Stimulated activated CD8-positive, alpha-beta memory T cell treated with anti-CD3 and anti-CD28 coated beads, Interleukin-7, amount 100 ng/mL, for 1 hour (primary cell): Measurements from ENCODE around the gene NAV2.
"Not testable (repeated sequence)": the region's sequence is repeated elsewhere in the genome, so short reads cannot be mapped to it uniquely, and the experiment has no call there.

Experiments
- DNase-seq, 2 donors: peaks; one replicate each; pipeline ENCODE4 v3.0.0-alpha.2; 2020; ENCODE audit warnings: low read depth in 2 of 2

NAV2 gene

DNA sequence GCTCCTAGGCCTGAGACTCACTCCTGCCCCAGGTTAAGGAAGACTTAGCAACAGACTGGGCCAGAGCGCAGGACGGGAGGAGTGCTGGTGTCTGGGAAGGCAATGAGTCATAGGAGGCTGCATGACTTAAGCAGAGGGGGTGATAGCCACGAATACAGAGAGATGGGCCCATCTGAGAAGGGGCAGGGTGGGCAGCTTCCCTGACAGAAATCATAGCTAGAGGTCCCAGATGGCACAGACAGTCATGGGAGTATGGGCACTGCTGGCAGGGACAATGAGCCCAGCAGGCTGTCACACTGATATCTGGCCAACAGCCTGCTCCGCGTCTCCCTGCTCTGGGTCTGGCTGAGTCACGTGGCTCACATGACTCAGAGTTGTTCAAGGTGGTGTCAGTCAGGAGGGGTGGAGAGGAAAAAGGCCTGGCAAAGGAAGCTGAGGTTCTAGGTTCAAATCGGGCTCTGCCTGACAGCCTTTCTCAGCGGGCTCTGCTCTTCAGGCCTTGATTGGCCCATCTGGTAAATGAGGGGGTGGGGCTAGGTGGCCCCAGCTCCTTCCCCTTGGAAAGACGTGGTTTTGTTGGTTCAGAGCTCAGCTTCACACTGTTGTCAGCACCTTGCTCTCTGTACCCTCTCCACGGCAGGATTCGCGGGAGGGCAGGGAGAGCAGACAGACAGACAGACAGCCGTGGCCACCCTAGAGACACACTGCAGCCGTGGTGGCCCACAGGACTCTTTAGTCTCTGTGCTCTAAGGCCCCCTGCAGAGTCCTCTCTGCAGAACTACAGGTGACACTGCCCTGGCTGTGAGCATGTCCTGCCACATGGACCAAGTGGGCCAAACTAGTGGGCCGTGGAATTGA is 399.9 kb downstream of the NAV2 start:
- no peak for DNase-seq

DNA sequence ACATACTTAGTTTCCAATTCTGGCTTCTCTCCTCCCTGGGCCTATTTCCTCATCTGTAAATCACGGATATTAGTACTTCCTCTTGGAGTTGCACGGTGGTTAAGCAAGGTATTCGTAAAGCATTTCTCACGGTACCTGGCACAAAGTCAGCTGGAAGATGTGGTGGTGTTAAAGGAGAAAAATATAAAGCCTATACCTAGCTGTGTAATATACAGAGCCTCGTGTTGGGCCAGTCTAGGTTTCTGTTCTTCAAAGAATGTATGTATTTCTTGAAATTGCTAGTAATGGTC is 400.5 kb downstream of the NAV2 start:
- DNase-seq: no peak

DNA sequence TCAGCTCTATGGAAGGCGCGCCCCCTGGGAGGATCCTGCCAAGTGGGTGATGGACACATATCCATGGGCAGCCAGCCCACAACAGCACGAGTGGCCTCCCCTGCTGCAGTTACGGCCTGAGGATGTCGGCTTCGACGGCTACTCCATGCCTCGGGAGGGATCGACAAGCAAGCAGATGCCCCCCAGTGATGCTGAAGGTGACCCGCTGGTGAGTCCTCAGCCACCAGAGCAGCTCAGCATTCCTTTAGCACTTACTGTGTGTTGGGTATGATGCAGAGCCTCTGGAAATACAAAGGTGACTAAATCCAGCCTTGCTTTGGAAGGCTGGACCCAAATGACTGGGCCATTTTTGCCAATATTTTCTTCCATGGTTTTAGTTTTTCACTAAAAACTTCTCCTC is 402.0 kb downstream of the NAV2 start:
- no peak for DNase-seq

DNA sequence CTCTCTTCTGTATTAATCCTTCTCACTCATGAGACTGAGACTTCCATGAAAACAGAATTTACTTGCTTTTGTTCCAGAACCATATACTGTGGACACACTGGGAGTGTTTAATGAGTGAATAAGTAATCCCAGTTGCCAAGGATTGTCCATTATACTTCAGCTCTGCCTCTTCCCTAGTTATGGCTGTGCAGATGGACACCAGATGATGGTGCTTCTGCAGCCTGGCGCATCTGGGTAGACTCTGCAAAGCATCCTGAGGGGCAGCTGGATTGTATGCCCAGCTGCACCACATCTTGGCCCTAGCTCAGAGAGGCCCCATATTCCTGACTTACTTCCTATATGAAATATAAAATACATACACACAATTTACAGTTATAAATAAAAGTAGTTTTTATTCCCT is 404.2 kb downstream of the NAV2 start:
- DNase-seq: no peak

DNA sequence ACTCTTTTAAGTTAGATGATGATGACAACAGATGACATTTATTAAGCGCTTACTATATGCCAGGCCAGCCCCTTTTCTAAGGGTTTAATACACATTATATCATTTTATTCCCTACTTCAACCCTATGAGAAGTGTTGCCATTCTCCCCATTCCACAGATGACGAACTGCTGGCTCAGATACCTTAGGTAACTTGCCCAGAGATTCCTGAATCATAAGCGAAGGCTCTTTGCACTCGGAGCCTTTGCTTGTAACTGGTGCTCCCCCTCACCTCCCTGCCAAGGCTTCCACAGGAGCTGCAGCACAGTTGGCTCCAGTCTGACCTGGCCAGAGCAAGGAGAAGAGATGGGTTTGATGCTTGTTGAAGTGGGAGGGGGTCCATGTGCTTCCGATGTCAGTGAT is 404.7 kb downstream of the NAV2 start:
- DNase-seq: no peak

DNA sequence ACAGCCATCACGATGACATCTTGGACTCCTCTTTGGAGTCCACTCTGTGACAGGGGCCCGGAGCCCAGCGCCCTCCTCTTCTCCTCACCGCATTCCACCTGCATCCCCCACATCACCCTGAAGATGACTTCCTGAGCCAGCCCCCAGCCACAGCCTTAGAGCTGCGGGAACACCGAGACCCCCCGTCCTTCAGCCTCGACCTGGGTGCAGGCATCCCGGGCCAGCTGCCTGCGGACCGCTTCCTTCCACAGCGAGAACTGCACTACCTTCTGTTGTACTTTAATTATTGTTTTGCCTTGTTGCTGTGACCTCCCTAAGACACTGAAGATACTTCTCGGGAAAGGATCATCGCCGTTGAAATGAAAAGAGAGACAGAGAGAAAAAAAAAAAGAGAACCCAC is 405.6 kb downstream of the NAV2 start:
- no peak for DNase-seq

DNA sequence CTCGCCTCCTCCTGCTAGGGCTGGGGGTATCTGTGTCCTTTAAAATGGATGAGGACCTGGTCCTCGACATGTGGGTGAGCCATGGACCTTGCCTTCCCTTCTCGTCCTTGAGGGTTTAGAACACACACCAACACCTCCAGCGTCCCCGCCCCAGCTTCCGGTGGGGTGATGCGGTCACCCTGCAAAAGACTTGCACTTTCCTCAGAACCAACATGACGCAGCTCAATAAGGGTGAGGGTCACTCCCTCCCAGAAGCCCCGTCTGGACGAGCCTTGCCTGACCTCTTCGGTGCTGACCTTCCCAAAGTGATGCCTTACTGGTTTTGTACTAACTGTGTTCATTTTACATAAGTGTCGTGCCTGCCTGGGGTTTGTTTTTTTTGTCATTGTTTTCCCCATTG is 406.7 kb downstream of the NAV2 start:
- DNase-seq: no peak

DNA sequence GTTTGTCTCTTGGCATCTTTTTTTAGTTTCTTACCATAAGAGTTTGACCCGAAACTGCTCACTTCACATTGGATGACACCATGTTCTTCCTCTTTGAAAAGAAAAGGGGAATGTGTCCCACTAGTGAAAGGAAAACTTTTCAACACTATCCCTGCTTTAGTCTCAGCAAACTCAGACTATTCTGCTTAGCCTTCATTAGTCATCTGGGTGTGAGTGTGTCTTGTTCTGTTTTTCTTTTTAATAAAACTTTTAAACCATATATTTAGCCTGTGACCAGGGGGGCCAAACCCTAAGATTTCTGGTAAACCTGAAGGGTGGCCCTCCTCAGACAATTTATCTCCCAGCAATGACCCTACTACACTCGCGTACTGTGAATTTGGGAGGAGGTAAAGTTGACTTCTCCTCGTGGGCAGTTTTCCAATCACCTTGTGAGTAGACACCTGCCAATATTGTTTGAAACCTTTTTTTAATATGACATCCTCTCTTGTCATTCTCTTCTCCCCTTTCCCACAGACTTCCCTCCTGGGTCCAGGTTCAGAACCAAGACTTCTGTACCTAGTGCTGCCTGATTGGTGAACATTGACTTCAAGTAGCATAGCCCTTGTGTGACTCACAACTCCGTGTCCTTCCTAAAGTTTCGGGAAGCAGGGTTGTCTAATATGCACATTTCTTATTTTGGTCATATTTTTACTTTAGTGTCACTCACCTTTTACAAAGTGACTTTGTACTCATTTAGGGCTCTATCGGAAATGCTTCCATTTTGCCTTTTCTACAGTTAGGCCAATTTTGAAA is 407.7 kb downstream of the NAV2 start:
- DNase-seq: no peak

DNA sequence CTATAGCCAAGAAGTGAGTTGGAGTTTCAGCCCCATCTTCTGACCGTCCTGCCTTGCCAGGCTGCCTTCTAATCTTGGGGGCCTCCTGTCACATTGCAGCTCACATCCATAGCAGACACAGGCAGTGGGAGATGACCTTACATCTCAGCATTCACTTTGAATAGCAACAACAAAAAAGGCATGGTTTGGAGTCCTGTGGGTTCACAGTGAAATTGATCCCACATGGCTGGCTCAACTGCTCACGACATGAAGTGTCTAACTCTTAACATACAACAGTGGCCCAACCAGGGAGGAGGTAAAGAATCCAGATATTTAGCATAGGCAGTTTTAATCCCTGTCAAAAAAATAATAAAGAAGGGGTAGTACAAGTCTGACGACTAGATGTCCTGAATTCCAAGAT is 409.5 kb downstream of the NAV2 start:
- no peak for DNase-seq

DNA sequence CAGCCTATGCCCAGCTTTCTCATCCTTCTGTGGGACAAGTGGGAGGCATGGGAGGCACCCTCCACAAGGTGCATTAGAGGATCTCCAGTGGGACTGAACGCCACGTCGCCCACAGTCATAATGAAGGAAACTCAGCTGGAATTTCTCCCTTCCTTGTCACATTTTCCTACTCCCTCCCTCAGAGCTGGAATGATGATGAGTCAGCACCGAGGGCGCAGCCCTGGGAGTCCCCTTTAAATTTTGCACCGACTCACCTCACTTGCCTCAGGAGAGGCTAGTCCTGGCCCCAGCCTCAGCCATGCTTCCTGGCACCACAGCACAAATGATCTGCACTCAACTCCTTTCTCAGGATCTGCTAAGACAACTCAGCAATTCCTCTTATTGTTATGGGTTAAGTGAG is 413.3 kb downstream of the NAV2 start:
- DNase-seq: no peak

DNA sequence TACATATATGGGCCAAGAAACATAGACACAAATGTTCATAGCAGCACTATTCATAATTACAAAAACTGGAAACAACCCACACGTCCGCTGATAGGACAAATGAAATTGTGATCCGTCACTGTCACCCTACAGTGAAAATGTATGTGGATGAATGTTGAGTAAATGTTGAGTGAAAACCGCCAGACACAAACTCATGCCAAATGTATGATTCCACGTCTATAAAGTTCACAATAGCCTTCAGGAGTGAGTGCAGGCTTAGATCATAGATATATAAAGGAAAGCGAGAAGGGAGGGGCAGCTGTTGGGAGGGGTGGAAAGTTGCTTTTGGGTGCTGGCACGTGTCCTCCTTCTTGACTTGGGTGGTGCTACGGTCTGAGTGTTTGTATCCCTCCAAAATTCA is 414.1 kb downstream of the NAV2 start:
- no peak for DNase-seq

DNA sequence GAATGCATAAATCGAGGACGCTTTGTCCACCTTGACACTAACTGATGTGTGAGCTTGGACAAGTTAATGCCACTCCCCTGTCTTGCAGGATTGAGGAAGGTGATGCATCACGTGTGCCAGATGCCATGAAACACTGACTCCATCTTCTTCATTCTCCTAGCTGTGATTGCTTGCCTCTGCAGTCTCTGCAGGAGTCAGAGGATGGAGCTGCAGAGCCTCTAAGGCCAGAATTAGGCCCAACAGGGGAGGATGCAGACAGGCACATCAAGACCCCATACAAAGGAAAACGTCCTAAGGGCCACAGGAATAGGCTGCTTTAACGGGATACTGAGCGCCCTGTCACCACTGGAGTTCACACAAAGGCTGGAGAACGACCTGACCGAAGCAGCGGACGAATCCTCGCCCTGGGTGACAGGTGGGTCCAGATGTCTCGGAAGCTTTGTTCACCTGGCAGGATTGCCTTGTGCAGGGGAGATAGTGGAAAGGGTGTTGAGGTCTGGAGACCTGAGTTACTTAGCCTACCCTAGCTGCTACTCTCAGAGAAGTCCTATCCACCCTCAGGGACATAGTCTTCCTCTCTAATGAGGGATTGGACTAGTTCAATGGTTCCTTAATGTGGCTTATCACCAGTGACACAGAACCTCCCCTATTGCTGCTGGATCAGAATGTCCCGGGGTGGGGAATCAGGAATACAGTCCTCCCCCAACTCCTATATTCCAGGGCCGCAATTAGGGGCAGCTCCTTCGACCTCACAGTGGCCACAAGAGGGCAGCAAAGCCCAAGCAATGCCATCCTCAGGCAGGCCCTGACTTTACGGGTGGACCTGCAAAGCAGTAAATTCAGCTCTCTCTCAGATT is 415.3 kb downstream of the NAV2 start:
- DNase-seq: peak; percentile 44 to 62

DNA sequence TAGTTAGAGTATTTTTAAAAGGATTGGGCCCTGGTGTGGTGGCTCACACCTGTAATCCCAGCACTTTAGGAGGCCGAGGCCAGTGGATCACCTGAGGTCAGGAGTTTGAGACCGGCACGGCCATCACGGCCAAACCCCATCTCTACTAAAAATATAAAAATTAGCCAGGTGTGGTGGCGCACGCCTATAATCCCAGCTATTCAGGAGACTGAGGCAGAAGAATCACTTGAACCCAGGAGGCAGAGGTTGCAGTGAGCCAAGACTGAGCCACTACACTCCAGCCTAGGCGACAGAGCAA is 415.8 kb downstream of the NAV2 start:
- not testable (repeated sequence) for DNase-seq

DNA sequence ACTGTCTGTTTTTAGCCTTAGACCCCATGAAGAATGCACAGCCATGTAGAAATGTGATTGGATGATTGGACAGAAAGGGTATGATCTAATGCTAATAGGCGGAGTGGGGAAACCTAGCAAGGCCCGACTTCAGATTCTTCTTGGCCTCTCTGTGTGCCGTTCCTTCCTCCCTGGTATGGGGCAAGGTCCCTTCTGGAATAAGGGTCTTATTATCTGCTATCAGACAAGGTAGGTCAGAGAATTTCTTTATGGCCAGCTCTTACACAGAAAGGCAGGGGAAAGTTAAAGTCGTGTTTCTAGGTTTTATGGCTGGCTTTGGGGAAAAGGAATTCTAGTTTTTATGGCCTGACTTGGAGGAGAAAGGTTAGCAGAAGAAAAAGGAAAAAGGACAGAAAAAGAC is 417.0 kb downstream of the NAV2 start:
- DNase-seq: no peak

DNA sequence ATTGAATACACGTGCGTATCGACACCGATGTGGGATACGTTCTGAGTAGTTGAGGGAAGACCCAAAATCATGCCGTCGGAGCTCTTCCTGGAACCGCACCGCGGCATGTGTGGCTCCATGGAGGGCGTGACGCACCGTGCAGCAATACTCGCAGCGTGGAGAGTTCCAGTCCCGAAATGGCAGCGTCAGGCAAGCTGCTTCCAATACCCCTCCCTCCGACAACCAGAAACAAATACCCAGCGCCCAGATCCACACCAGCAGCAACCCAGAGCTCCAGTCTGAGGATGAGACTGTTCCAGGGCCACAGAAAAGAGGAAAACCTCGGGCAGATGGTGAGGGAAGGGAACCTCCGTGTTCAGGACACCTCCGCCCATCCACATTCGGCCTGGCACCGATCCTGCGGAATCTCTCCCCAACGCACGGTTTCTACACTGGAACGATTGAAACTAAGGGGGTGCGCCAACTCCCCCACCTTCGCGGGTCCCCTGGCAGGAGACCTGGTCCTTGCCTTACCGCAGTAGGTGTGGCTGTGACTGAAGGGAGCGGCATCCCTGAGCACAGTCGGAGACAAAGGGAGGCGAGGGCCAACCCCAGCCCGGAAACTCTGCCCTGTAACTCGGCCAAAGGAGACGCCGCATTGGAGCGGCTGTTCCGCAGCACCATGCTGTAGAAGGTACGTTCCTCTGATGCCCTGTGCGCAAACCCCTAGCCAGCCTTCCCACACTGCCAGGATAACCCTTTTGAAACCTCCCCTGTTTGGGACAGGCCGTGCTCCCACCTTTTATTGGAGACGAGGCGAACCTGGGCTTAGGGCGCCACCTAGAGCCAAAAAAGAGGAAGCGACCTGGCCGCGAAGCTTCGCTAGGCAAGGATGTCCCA is 419.4 kb downstream of the NAV2 start:
- peak in 1 of 2 donors; percentile 14 for DNase-seq

DNA sequence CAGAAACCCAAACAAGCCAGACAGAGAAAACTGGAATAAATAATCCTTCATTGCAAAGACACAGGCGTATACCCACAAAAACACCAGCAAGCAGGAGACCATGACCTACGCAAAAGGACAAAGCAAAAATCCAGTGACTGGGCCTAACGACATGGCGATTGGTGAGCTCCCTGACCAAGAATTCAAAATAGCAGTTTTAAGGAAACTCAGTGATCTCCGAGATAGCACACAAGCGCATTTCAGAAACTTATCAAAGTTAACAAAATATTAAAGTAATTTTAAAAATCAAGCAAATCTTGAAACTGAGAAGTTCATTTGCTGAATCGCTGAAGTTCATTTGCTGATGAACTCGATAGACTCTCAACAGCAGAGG is 420.0 kb downstream of the NAV2 start:
- no peak for DNase-seq

DNA sequence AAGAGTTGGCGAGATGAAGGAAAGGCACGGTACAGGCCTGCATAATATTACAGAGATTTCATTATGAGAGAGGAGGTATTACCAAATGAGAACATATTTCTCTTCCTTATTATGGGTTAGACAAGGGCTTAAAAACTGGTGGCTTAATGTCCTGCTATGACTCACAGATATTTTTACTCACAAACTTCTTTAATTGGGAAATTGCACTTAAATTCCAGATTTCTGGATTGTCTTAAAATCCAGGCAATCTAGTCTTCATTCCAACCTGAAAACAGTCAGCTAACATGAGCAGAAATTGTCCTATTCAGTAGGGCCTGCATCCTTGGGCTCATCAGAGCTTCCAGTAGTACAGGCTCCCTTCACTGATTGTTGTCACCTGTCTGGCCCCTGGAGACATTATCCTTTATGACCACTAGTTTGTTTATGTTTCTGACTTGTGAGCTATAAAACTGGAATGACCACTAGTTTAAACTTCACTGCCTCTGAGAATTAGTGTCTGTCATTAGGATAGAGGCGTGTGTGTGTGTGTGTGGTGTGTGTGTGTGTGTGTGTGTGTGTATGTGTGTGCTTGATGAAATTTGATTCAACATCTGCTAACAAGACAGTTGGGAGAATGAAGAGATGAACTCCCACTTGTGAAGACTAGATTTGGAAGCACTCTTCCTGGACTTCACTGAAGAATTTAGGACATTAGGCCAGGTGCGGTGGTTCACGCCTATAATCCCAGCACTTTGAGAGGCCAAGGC is 422.5 kb downstream of the NAV2 start:
- no peak for DNase-seq

DNA sequence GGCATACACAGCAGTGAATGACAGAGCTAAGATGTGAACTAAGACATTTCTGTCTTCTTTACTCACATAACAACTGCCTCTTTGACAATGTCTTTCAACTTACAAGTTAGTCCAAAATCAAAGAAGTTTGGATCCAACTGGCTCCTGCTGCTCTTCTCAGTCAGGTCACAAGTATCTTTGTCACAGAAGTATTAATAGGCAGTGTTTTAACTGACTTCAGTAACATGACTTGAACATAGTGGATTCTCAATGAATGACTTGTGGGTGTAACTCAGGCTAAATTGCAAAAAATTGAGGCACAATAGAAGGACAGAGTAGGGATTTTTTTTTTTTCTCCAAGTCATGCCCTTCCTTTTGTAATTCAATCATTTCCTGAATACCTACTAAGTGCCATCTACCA is 425.0 kb downstream of the NAV2 start:
- DNase-seq: no peak

DNA sequence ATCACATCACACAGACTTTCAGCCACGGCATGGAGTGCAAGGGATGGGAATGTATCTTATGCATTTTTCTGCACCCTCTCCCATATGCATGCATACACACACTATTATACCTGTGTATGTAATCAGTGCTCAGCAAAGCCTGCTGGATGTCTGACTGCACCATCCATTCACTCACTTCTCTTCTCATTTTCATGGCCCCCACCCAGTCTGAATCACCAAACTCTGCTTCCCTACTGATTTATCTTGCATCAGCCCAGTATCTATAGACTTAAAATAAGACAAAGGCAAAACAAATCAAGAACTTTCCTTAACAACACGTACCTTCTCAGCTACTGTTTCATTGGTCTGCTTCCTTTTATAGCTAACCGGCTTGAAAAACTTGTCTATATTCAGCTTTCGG is 426.1 kb downstream of the NAV2 start:
- no peak for DNase-seq

DNA sequence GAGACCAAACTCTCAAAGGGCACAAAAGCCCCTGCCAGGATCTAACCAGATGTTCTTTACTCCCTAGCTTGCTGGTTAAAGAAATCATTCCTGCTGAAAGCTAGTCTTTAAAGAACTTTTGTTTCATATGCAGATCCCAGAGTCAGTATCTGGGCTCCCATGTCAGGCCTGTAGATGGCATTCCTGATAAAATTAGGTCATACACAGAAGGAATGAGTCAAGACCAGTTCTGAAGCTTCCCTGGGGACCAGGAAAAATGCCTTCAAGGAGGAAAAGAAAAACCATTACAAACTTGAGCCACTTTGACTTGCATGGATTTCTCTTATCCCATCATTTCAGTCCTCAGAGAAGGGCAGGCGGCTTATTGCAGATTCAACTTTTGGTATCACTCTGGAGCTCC is 441.7 kb downstream of the NAV2 start:
- DNase-seq: no peak

DNA sequence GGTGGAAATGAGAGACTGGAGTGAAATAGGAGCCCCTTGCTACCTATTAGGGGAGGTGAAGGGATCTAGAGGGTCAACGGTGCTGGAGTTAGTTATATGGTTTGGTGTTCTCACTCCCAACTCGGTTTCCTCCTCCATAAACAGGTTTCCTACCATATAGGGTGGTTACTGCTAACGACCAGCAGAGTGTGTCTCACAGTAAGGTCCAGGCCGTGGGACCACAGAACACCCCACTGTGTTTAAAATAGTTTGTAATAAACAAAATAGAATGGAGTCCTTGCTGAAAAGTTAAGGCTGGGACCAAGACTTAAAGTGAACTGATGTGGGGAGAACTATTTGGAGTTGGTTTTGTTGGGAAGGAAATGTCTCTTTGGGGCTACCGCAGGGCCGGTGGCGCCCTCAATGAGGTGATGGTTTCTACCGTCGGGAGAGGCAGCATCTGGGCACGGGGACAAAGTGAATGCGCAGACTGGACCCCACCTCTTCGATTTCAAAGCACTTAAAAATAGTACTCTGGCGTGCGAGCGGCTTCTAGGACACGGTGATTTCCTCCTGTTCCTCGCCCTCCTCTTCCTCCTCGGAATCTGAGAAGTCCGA is 443.1 kb downstream of the NAV2 start:
- DNase-seq: no peak
